WTC11 (cell line): Measurements from ENCODE around the gene POU2F1. TPM values are rescaled to one million over a fixed set of nuclear protein-coding genes. Genes with fewer than 3 reads are reported as not detected.

Source experiments
- ATAC-seq: fragments of 200-7000 bp; cut with Tn5 transposase; 2 replicates; pipeline ENCODE4 v1.10.0; 2021; ENCODE audit warnings: mild to moderate bottlenecking, moderate library complexity
- CTCF ChIA-PET: fragments of 300-600 bp; sonication (Branson Sonifier 250); formaldehyde crosslinking; loops from one replicate; lab custom pipeline; 2021; ENCODE audit warnings: antibody characterized with exemption; lab: Charles Lee
- POLR2A ChIA-PET: fragments of 350-600 bp; sonication (Branson Sonifier 250); formaldehyde crosslinking; loops from one replicate; lab custom pipeline; 2021; ENCODE audit warnings: antibody characterized with exemption; lab: Charles Lee
- DNase-seq: peaks from one replicate; pipeline ENCODE4 v3.0.0; 2021; ENCODE audit warnings: low spot score
- H3K27ac Mint-ChIP-seq: 2 replicates; pipeline ENCODE4 v1.8.0; 2021; ENCODE audit warnings: mixed read lengths
- H3K27me3 Mint-ChIP-seq: 2 replicates; pipeline ENCODE4 v1.8.0; 2021; ENCODE audit warnings: low read depth, mild to moderate bottlenecking, moderate library complexity, mixed read lengths
- H3K36me3 Mint-ChIP-seq: 2 replicates; pipeline ENCODE4 v1.8.0; 2021; ENCODE audit warnings: mixed read lengths
- H3K4me1 Mint-ChIP-seq: 2 replicates; pipeline ENCODE4 v1.8.0; 2022; ENCODE audit warnings: mixed read lengths
- H3K4me3 Mint-ChIP-seq: 2 replicates; pipeline ENCODE4 v1.8.0; 2021; ENCODE audit warnings: mild to moderate bottlenecking, moderate library complexity, mixed read lengths
- H3K9me3 Mint-ChIP-seq: 2 replicates; pipeline ENCODE4 v1.8.0; 2021; ENCODE audit warnings: mixed read lengths
- ETV6 ChIP-seq: sonication (generic); formaldehyde crosslinking; IDR thresholded peaks from 2 replicates; pipeline ENCODE4 v1.8.1; 2022; ENCODE audit warnings: mild to moderate bottlenecking, missing genetic modification reagents
- FOXK1 ChIP-seq: sonication (generic); formaldehyde crosslinking; IDR thresholded peaks from 2 replicates; pipeline ENCODE4 v1.8.0; 2022; ENCODE audit warnings: mild to moderate bottlenecking, moderate library complexity, missing genetic modification reagents
- FOXP1 ChIP-seq: sonication (generic); formaldehyde crosslinking; IDR thresholded peaks from 2 replicates; pipeline ENCODE4 v1.8.0; 2022; ENCODE audit warnings: missing genetic modification reagents, mild to moderate bottlenecking, moderate library complexity, borderline replicate concordance
- GABPB1 ChIP-seq: sonication (generic); formaldehyde crosslinking; IDR thresholded peaks from 2 replicates; pipeline ENCODE4 v1.8.1; 2023; ENCODE audit warnings: mild to moderate bottlenecking, missing genetic modification reagents
- GTF2I ChIP-seq: fragments of 250-450 bp; sonication (Bioruptor Pico); conservative IDR thresholded peaks from 2 replicates; pipeline ENCODE4 v1.4.0; 2021; ENCODE audit warnings: mild to moderate bottlenecking
- KAT7 ChIP-seq: sonication (generic); formaldehyde crosslinking; IDR thresholded peaks from 2 replicates; pipeline ENCODE4 v1.8.1; 2023; ENCODE audit warnings: missing genetic modification reagents, mild to moderate bottlenecking, borderline replicate concordance
- MXD4 ChIP-seq: fragments of 250-450 bp; sonication (Bioruptor Pico); IDR thresholded peaks from 2 replicates; pipeline ENCODE4 v1.8.0; 2021; ENCODE audit warnings: mild to moderate bottlenecking, moderate library complexity, borderline replicate concordance
- MYBL2 ChIP-seq: sonication (generic); formaldehyde crosslinking; IDR thresholded peaks from 2 replicates; pipeline ENCODE4 v1.8.1; 2023; ENCODE audit warnings: mild to moderate bottlenecking, moderate library complexity, missing genetic modification reagents
- NFE2L1 ChIP-seq: sonication (generic); formaldehyde crosslinking; IDR thresholded peaks from 2 replicates; pipeline ENCODE4 v1.8.1; 2023; ENCODE audit warnings: missing genetic modification reagents
- NR1H2 ChIP-seq: sonication (generic); formaldehyde crosslinking; IDR thresholded peaks from 2 replicates; pipeline ENCODE4 v1.9.0; 2021; ENCODE audit warnings: mild to moderate bottlenecking, moderate library complexity, missing genetic modification reagents
- OVOL2 ChIP-seq: fragments of 250-450 bp; sonication (Bioruptor Pico); IDR thresholded peaks from 2 replicates; pipeline ENCODE4 v1.9.0; 2021; ENCODE audit warnings: mild to moderate bottlenecking, borderline replicate concordance
- PRRX2 ChIP-seq: fragments of 250-450 bp; sonication (Bioruptor Pico); IDR thresholded peaks from 2 replicates; pipeline ENCODE4 v1.8.0; 2021; ENCODE audit warnings: mild to moderate bottlenecking
- SP1 ChIP-seq: sonication (generic); formaldehyde crosslinking; conservative IDR thresholded peaks from 2 replicates; pipeline ENCODE4 v1.8.1; 2022; ENCODE audit warnings: missing genetic modification reagents
- ZBTB21 ChIP-seq: sonication (generic); formaldehyde crosslinking; IDR thresholded peaks from 2 replicates; pipeline ENCODE4 v1.8.1; 2023; ENCODE audit warnings: mild to moderate bottlenecking, missing genetic modification reagents, borderline replicate concordance
- total RNA-seq: library from RNA; stranded (reverse); gene quantifications from 3 replicates; pipeline ENCODE4 v1.2.3, GENCODE V29; 2021
- TF ChIP-seq, protein P1 (sequence below): fragments of 250-450 bp; sonication (Bioruptor Pico); IDR thresholded peaks from 2 replicates; pipeline ENCODE4 v1.9.0; 2021; ENCODE audit warnings: moderate library complexity, mild to moderate bottlenecking, inconsistent platforms, borderline replicate concordance
- TF ChIP-seq, protein P2 (sequence below): sonication (generic); formaldehyde crosslinking; IDR thresholded peaks from 2 replicates; pipeline ENCODE4 v1.8.0; 2022; ENCODE audit warnings: mild to moderate bottlenecking, missing genetic modification reagents
- TF ChIP-seq, protein P3 (sequence below): sonication (generic); formaldehyde crosslinking; IDR thresholded peaks from 2 replicates; pipeline ENCODE4 v1.8.0; 2023; ENCODE audit warnings: missing genetic modification reagents, mild to moderate bottlenecking, borderline replicate concordance
- TF ChIP-seq, protein P4 (sequence below): fragments of 250-450 bp; sonication (Bioruptor Pico); conservative IDR thresholded peaks from 2 replicates; pipeline ENCODE4 v1.9.0; 2021; ENCODE audit warnings: mild to moderate bottlenecking
- TF ChIP-seq, protein P5 (sequence below): fragments of 250-450 bp; sonication (Bioruptor Pico); IDR thresholded peaks from 2 replicates; pipeline ENCODE4 v1.9.0; 2021; ENCODE audit warnings: mild to moderate bottlenecking
- TF ChIP-seq, protein P6 (sequence below): sonication (generic); formaldehyde crosslinking; IDR thresholded peaks from 2 replicates; pipeline ENCODE4 v1.8.0; 2022; ENCODE audit warnings: mild to moderate bottlenecking, missing genetic modification reagents
- TF ChIP-seq, protein P7 (sequence below): sonication (generic); formaldehyde crosslinking; IDR thresholded peaks from 2 replicates; pipeline ENCODE4 v1.8.1; 2023; ENCODE audit warnings: mild to moderate bottlenecking, missing genetic modification reagents
- TF ChIP-seq, protein P8 (sequence below): sonication (generic); formaldehyde crosslinking; IDR thresholded peaks from 2 replicates; pipeline ENCODE4 v1.8.1; 2022; ENCODE audit warnings: mild to moderate bottlenecking, moderate library complexity, missing genetic modification reagents
- TF ChIP-seq, protein P9 (sequence below): sonication (generic); formaldehyde crosslinking; IDR thresholded peaks from 2 replicates; pipeline ENCODE4 v1.8.0; 2022; ENCODE audit warnings: mild to moderate bottlenecking, missing genetic modification reagents

POU2F1 gene
- total RNA-seq, 1 experiment from 2014 or later = 51.3 TPM

DNA sequence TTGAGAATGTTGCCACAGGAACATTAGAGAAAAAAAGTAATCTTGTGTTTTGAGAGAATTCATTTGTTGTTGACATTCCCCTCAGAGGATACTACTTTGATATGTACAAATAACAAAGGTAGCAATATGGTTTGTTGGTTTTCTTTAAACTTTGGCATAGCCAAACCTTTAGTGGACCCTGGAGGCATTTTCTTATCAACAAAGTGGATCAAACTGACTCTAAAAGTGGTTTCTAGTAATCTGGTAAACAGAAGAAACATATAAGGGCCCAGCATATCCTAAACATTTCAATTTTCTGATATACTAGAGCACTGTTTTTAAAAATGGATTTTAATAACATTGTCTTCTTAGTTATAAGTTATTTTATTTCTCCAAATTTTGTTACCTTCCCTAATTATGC lies 29.8 kb downstream of the POU2F1 start:
- no peak for TF ChIP-seq NFE2L1 (CRISPR knock-in tag)
- no peak for TF ChIP-seq MYBL2 (CRISPR knock-in tag)
- TF ChIP-seq PRRX2 = no peak
- no peak for TF ChIP-seq GTF2I (CRISPR knock-in tag)
- TF ChIP-seq, protein P1, sequence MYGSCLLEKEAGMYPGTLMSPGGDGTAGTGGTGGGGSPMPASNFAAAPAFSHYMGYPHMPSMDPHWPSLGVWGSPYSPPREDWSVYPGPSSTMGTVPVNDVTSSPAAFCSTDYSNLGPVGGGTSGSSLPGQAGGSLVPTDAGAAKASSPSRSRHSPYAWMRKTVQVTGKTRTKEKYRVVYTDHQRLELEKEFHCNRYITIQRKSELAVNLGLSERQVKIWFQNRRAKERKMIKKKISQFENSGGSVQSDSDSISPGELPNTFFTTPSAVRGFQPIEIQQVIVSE (CRISPR knock-in tag) = no peak
- TF ChIP-seq ZBTB21 = no peak
- TF ChIP-seq, protein P2, sequence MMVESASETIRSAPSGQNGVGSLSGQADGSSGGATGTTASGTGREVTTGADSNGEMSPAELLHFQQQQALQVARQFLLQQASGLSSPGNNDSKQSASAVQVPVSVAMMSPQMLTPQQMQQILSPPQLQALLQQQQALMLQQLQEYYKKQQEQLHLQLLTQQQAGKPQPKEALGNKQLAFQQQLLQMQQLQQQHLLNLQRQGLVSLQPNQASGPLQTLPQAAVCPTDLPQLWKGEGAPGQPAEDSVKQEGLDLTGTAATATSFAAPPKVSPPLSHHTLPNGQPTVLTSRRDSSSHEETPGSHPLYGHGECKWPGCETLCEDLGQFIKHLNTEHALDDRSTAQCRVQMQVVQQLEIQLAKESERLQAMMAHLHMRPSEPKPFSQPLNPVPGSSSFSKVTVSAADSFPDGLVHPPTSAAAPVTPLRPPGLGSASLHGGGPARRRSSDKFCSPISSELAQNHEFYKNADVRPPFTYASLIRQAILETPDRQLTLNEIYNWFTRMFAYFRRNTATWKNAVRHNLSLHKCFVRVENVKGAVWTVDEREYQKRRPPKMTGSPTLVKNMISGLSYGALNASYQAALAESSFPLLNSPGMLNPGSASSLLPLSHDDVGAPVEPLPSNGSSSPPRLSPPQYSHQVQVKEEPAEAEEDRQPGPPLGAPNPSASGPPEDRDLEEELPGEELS (CRISPR knock-in tag) = no peak
- no peak for TF ChIP-seq FOXP1 (CRISPR knock-in tag)
- no peak for TF ChIP-seq FOXK1
- TF ChIP-seq, protein P3, sequence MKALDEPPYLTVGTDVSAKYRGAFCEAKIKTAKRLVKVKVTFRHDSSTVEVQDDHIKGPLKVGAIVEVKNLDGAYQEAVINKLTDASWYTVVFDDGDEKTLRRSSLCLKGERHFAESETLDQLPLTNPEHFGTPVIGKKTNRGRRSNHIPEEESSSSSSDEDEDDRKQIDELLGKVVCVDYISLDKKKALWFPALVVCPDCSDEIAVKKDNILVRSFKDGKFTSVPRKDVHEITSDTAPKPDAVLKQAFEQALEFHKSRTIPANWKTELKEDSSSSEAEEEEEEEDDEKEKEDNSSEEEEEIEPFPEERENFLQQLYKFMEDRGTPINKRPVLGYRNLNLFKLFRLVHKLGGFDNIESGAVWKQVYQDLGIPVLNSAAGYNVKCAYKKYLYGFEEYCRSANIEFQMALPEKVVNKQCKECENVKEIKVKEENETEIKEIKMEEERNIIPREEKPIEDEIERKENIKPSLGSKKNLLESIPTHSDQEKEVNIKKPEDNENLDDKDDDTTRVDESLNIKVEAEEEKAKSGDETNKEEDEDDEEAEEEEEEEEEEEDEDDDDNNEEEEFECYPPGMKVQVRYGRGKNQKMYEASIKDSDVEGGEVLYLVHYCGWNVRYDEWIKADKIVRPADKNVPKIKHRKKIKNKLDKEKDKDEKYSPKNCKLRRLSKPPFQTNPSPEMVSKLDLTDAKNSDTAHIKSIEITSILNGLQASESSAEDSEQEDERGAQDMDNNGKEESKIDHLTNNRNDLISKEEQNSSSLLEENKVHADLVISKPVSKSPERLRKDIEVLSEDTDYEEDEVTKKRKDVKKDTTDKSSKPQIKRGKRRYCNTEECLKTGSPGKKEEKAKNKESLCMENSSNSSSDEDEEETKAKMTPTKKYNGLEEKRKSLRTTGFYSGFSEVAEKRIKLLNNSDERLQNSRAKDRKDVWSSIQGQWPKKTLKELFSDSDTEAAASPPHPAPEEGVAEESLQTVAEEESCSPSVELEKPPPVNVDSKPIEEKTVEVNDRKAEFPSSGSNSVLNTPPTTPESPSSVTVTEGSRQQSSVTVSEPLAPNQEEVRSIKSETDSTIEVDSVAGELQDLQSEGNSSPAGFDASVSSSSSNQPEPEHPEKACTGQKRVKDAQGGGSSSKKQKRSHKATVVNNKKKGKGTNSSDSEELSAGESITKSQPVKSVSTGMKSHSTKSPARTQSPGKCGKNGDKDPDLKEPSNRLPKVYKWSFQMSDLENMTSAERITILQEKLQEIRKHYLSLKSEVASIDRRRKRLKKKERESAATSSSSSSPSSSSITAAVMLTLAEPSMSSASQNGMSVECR (CRISPR knock-in tag) = no peak
- no peak for TF ChIP-seq KAT7 (CRISPR knock-in tag)
- no peak overlapping the region for H3K4me3 Mint-ChIP-seq
- H3K36me3 Mint-ChIP-seq = no peaks in the 10 kb centered on the region
- H3K4me1 Mint-ChIP-seq = peaks cover 35% of the 10 kb centered on the region
- DNase-seq (no peak), ATAC-seq (no peak)
- POLR2A ChIA-PET = no interaction called here
- CTCF ChIA-PET = no interaction called here
- H3K27ac Mint-ChIP-seq = no peak overlapping the region
- H3K27me3 Mint-ChIP-seq = no peaks in the 10 kb centered on the region
- no peaks in the 10 kb centered on the region for H3K9me3 Mint-ChIP-seq

DNA sequence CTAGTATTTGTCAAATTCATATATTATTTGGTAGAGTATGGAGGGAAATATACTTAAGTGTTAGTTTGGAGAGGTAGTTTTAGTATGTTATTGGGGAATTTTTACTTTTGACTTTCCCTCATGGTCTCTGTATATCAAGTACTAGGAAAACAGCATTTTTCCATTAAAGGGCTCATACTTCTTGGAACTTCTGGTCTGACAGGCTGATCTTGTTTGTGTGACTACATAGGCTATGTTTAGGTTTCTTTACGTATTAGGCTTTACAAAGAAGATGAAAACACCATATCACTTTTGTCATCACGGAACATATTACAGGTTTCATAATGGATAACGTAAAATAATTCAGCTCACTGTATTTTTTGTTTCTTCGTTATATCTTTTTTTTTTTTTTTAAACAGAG lies 30.8 kb downstream of the POU2F1 start:
- Mint-ChIP-seq H3K4me3 (no peak overlapping the region), H3K36me3 (no peaks in the 10 kb centered on the region), H3K27me3 (no peaks in the 10 kb centered on the region), H3K9me3 (no peaks in the 10 kb centered on the region), H3K27ac (no peak overlapping the region), H3K4me1 (peaks cover 45% of the 10 kb centered on the region)
- CTCF ChIA-PET = no interaction called here
- DNase-seq (no peak), ATAC-seq (no peak)
- POLR2A ChIA-PET = no interaction called here
- TF ChIP-seq, protein P4, sequence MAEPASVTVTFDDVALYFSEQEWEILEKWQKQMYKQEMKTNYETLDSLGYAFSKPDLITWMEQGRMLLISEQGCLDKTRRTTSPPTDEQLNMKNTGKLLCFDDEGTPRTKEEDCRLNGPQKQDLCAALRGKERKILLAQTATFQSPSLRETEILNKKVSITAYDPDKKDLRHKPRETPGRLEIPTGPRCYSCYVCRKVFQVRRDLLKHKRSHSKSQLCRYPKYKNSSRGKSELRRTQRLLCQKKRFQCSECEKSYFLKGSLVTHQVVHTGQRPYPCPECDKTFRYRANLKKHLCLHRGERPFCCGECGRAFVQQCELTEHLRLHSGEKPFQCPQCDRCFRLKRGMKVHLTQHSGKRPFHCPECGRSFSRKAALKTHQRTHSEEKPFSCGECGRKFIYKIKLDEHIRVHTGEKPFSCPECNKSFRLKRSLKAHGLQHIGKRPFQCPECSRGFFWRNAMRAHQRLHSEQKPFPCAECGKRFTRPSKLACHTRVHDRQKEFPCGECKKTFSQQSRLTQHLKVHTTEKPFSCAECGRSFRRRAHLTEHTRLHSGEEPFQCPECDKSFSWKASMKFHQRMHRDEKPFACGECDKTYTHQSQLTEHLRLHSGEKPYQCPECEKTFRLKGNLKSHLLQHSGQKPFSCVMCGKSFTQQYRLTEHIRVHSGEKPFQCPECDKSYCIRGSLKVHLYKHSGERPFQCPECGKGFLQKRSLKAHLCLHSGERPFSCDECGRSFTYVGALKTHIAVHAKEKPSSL (CRISPR knock-in tag) = no peak
- TF ChIP-seq, protein P5, sequence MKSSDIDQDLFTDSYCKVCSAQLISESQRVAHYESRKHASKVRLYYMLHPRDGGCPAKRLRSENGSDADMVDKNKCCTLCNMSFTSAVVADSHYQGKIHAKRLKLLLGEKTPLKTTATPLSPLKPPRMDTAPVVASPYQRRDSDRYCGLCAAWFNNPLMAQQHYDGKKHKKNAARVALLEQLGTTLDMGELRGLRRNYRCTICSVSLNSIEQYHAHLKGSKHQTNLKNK (CRISPR knock-in tag) = no peak
- TF ChIP-seq, protein P6, sequence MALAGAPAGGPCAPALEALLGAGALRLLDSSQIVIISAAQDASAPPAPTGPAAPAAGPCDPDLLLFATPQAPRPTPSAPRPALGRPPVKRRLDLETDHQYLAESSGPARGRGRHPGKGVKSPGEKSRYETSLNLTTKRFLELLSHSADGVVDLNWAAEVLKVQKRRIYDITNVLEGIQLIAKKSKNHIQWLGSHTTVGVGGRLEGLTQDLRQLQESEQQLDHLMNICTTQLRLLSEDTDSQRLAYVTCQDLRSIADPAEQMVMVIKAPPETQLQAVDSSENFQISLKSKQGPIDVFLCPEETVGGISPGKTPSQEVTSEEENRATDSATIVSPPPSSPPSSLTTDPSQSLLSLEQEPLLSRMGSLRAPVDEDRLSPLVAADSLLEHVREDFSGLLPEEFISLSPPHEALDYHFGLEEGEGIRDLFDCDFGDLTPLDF (CRISPR knock-in tag) = no peak
- TF ChIP-seq, protein P7, sequence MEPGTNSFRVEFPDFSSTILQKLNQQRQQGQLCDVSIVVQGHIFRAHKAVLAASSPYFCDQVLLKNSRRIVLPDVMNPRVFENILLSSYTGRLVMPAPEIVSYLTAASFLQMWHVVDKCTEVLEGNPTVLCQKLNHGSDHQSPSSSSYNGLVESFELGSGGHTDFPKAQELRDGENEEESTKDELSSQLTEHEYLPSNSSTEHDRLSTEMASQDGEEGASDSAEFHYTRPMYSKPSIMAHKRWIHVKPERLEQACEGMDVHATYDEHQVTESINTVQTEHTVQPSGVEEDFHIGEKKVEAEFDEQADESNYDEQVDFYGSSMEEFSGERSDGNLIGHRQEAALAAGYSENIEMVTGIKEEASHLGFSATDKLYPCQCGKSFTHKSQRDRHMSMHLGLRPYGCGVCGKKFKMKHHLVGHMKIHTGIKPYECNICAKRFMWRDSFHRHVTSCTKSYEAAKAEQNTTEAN (CRISPR knock-in tag) = no peak
- TF ChIP-seq GABPB1 = no peak
- no peak for TF ChIP-seq MXD4
- TF ChIP-seq NR1H2 = no peak
- TF ChIP-seq, protein P8, sequence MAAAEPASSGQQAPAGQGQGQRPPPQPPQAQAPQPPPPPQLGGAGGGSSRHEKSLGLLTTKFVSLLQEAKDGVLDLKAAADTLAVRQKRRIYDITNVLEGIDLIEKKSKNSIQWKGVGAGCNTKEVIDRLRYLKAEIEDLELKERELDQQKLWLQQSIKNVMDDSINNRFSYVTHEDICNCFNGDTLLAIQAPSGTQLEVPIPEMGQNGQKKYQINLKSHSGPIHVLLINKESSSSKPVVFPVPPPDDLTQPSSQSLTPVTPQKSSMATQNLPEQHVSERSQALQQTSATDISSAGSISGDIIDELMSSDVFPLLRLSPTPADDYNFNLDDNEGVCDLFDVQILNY = no peak
- no peak for TF ChIP-seq FOXP1 (CRISPR knock-in tag)
- TF ChIP-seq, protein P9, sequence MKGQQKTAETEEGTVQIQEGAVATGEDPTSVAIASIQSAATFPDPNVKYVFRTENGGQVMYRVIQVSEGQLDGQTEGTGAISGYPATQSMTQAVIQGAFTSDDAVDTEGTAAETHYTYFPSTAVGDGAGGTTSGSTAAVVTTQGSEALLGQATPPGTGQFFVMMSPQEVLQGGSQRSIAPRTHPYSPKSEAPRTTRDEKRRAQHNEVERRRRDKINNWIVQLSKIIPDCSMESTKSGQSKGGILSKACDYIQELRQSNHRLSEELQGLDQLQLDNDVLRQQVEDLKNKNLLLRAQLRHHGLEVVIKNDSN = no peak
- TF ChIP-seq ETV6 = no peak
- no peak for TF ChIP-seq SP1 (CRISPR knock-in tag)
- TF ChIP-seq OVOL2 (CRISPR knock-in tag) = no peak
